Sciatic nerve (tissue), 2 donors: ENCODE measurements around the gene ATP2C2. TPM values are rescaled to one million over a fixed set of nuclear protein-coding genes. Genes with fewer than 3 reads are reported as not detected.

Experiments
- ATAC-seq: fragments of 200-7000 bp; cut with Tn5 transposase; one replicate; pipeline ENCODE4 v1.9.1; 2020; ENCODE audit warnings: mild to moderate bottlenecking, moderate library complexity
- DNase-seq: peaks from one replicate; pipeline ENCODE4 v3.0.0-alpha.2; 2020; ENCODE audit warnings: low spot score
- intact Hi-C: fragments of 100-400 bp; cut with DNase I; formaldehyde crosslinking; loops from one replicate; pipeline ENCODE4 v1.14.2; 2022
- total RNA-seq: library from RNA; stranded (reverse); fragmentation: NEBNext Ultra II Directional; extraction: Animal tissue kit (Norgen Biotek cat#: 25700); gene quantifications from one replicate; pipeline ENCODE4 v1.2.1, GENCODE V29; 2021
- donor health status: DM: no; HTN: no; CAD: no.
- donor health status: DM: no; HTN: no; CAD: no.

Gene ATP2C2
- total RNA-seq, 1 donor from 2014 or later, result 0.58 TPM

DNA sequence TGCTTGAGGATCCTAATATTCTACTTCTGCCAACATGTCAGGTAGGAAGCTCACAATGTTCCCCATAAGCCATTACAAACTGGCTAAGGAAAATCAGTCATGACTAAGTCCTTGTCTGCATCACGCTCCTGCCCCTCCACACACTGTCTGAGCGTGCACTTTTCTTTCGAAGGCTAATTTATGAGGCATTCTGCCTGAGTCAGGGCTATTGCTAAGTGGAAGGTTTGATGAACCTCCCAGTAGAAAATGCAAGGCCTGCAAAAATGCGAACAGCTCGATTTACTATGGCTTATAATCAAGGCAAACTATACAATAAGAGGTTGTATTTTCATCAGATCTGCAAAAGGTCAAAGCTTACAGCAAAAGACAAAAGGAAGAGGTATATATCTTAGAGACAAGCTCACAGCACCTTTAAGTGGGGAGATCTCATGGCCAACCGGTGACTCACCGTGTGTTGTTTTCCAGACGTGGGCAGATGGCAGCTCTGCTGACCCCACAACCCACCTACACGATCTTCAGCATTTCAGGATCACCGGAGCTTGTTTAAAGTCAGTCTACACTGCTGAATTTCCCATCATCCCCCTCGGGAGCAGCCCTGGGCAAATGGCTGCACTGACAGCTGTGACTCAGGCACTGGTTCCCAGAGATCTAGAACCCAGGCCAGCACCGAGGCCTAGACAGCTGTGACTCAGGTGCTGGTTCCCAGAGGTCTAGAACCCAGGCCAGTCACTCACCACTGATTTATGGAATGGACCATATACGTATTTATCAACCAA, 110.0 kb downstream of the ATP2C2 start:
- ATAC-seq (no peak), DNase-seq (no peak)
- intact Hi-C loops, result no loop called here

DNA sequence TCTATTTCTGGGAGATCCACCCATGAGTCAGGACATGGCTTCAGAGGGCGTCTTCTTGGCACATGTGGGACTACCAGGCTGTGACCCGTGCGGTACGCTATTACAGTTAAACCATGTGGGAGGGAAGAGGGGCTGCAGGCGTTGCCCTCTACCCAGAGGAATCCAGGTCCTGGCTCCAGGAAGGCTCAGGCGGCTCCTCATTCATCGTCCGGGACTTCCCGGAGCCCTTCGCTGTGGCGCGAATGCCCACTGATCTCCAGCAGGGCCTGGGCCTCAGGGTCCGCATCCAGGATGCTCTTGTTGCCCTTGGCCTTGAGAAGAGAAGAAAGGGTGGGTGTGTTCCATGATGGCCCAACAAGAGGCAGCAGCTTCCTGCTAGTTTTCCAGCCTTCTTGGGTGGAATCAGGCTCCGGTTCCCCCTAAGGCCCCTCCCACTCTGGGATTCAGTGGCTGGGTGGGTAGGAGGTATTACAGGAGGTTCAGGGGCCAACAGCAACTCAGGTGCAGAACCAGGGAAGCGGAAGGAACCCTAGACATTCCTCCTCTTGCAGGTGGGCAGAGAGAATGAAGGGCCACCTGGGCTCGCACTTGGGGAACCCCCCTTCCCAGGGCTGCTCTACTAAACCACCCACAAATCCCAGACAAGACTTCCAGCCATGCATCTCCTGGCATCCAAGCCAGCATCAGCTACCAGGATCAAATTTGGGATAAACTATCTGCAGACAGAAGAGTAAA, 111.5 kb downstream of the ATP2C2 start:
- ATAC-seq (no peak), DNase-seq (no peak)
- intact Hi-C loops, result loop anchor here (5.0 to 10.0 kb wide), 3 partner anchors 203 to 515 kb away; partner anchors contain the start of genes NECAB2 and TAF1C

DNA sequence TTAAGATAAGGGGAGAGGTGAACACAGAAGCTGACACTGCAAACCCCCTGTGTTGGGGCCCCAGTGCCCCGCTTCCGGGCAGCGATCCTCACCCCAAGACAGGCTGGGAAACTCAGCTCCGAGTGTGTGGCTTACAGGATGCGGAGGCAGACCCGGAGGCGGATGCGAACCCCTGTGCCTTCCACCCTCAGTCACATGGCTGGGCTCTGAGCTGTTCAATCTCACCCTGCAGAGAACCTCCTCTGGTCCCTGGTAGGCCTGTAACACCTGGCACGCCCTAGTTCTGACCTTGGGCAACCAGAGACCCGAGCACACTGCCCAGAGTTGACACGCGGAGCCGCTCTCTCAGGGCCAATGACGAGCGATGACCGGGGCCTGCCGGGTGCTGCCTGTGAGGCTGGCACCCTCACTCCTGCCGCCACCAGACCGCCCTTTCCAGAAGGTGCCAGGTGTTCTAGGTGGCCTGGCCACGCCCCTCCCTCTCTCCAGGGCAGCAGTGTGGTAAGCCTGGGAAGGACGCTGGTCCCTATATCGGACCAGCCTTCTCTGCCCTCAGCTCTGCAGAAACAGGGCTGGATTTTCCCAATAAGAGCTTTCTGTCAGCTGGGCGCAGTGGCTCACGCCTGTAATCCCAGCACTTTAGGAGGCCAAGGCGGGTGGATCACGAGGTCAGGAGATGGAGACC, 112.9 kb downstream of the ATP2C2 start:
- ATAC-seq, result no peak
- peak; percentile 51 for DNase-seq
- intact Hi-C loops, result loop anchor here (5.0 to 10.0 kb wide), 3 partner anchors 204 to 516 kb away; partner anchors contain the start of genes NECAB2 and TAF1C

- ATAC-seq, result peak; percentile 20
- intact Hi-C loops, result loop anchor here (5.0 to 10.0 kb wide), 3 partner anchors 205 to 517 kb away; partner anchors contain the start of genes NECAB2 and TAF1C
- peak; percentile 71 for DNase-seq
These were observed 113.9 kb downstream of the ATP2C2 start for GRCh38 chr16:84482001-84482891.

GRCh38 chr16:84482951-84483881, 114.9 kb downstream of the ATP2C2 start:
- intact Hi-C loops, result loop anchor here (5.0 to 10.0 kb wide), 3 partner anchors 206 to 518 kb away; partner anchors contain the start of genes NECAB2 and TAF1C
- DNase-seq, result peak; percentile 51
- ATAC-seq, result no peak

GRCh38 chr16:84483882-84484565, 115.7 kb downstream of the ATP2C2 start:
- intact Hi-C loops, result loop anchor here (5.0 to 10.0 kb wide), 3 partner anchors 207 to 519 kb away; partner anchors contain the start of genes NECAB2 and TAF1C
- ATAC-seq (peak; percentile 6), DNase-seq (peak; percentile 55)

DNA sequence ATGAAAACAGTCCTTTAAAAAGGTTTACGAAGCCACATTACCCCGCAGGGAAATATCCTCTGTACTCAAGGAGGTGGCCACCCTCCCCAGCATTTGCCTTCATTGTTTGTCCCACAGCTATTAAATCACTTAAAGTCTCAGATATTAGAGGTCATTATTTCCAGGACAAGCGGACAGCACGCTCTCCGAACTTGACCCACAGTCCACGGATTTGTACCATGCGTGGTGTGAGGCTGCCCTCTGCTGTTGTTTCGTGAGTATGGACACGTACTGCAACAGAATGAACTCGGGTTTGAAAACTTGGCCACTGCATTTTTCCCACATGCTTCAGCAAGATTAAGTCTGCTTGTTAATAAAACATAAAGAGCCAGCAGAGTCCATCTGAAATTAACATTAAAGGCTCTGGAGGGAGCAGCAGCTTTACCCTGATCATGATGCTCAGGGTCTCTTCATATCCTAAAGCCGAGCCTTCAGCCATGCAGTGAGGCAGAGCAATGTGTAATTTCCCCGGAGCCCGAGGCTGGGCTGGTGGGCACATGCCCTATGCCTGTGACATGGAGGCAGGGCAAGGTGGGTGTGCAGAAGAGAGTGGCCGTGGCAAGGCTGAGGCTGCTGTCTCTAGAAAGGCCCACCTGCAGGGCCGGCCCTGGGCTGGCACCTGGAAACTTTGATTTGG, 116.4 kb downstream of the ATP2C2 start:
- peak; percentile 90 for ATAC-seq
- DNase-seq, result peak; percentile 88
- intact Hi-C loops, result loop anchor here (5.0 to 10.0 kb wide), 3 partner anchors 207 to 520 kb away; partner anchors contain the start of genes NECAB2 and TAF1C

DNA sequence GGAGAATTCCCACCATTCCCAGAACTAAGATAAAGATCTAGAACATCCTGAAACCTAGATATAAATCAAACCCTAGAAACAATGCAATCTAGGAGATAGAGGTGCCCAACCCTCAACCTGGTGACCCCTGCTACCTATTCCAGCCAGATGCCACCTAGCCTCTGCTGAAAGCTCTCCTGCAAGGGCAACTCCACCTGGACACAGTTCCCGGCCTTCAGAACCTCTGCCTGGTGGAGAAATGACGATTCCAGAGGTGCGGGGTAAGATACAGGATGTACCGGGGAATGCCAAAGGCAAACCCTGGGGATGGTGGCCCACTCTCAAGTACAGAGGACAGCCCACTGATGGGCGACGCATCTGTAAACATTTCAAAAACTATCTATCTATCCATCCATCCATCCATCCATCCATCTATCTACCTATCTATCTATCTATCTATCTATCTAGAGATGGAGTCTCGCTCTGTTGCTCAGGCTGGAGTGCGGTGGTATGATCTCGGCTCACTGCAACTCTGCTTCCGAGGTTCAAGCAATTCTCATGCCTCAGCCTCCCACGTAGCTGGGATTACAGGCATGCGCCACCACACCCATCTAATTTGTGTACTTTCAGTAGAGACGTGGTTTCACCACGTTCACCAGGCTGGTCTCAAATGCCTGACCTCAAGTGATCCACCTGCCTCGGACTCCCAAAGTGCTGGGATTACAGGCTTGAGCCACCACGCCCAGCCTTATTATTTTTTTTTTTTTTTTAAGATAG, 117.1 kb downstream of the ATP2C2 start:
- intact Hi-C loops, result loop anchor here (10.0 kb wide), 2 partner anchors 301 to 521 kb away; partner anchors contain the start of genes NECAB2 and TAF1C
- DNase-seq (no peak), ATAC-seq (no peak)

- DNase-seq, result no peak
- ATAC-seq, result no peak
- intact Hi-C loops, result loop anchor here (10.0 kb wide), 2 partner anchors 301 to 521 kb away; partner anchors contain the start of genes NECAB2 and TAF1C
These were observed 117.8 kb downstream of the ATP2C2 start for GRCh38 chr16:84486126-84486525.

DNA sequence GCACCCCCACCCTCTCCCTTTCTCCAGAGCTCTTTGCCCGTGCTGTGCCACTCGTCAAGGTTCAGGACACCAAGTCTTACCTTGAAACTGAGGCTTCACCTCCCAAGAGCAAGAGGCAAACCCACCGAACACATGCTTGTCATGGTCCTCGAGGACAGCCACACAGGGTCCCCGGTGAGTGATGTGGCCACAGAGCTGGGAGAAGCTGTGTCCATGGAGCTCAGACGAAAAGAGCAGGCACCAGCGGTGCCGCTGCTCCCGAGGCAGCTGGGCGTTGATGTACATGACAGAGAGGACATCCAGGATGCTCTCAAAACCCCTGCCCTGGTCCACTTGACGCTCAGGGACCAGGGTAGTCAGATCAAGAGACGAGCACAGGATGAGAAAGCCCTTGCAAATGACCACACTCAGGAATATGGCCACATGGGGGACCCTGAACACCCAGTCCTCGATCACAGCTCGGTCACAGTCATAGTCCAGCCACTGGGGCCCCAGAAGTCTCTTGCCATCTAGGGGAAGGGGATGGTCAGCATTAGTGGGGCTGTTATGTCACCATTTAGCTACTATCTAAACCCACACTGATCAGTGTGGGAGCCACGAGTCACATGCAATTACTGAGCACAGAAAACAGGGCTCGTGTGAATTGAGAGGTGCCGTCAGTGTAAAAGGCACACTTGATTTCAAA, 118.4 kb downstream of the ATP2C2 start:
- no peak for ATAC-seq
- intact Hi-C loops, result loop anchor here (10.0 kb wide), 2 partner anchors 302 to 522 kb away; partner anchors contain the start of genes NECAB2 and TAF1C
- DNase-seq, result no peak

- ATAC-seq (no peak), DNase-seq (no peak)
- intact Hi-C loops, result loop anchor here (10.0 kb wide), 2 partner anchors 303 to 523 kb away; partner anchors contain the start of genes NECAB2 and TAF1C
These were observed 119.0 kb downstream of the ATP2C2 start for GRCh38 chr16:84487358-84487757.

DNA sequence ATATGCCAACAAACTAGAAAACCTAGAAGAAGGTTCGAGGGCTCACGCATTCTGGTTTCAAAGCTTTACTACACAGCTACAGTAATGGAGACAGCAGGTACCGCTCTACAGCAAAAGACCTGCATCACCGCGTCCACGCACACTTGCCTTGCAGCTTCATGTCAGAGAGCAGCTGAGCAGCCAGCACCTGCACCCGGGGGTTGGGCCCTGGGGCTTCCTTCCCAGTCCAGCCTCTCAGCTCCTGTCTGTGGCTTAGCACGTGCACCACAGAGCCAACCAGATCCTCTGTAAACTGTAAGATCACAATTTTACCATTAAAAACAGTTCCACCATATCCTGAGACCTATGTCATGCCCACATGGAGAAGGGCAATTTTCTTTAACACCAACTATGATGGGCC, 120.8 kb downstream of the ATP2C2 start:
- intact Hi-C loops, result loop anchor here (10.0 kb wide), 2 partner anchors 304 to 524 kb away; partner anchors contain the start of genes NECAB2 and TAF1C
- ATAC-seq (no peak), DNase-seq (no peak)

- intact Hi-C loops, result no loop called here
- no peak for ATAC-seq
- DNase-seq, result no peak
These were observed 127.2 kb downstream of the ATP2C2 start for GRCh38 chr16:84495506-84495905.

DNA sequence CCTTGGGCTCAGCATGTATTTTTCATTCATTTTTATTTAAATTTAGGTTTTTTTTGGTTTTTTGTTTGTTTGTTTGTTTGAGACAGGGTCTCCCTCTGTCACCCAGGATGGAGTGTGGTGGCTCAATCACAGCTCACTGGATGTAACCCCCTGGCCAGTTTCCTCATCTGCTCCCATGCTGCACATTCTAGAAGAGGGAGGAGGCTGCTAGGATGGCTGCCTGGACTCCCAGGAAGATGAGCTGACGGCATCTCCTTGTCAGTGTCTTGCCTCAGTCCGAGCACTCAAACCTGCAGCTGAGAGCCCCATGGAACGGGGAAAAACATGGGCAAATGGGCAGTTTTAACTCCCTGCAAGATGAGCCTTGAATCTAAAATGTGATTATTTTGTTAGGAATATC, 128.7 kb downstream of the ATP2C2 start:
- intact Hi-C loops, result no loop called here
- ATAC-seq (no peak), DNase-seq (no peak)
